ENCODE measurements around the gene PTPRE.

DNA sequence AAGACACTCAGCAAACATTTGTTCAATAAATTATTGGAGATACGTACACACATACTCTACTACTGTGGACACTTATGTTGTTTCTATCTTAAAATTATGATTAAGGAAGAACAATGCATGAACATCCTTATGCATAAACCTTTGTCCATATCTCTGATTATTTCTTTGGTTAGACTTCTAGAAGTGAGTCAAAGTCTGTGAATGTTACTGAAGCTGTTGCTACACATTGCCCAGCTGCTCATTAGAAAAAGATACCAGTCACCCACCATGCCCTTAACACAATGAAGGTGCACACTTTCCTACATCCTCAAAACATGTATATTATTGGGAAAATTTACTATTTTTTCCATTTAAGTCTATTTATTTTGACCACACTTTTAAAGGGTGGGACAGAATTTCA is 12.8 kb upstream of the PTPRE start:
- TF ChIP-seq CTCF (optimal IDR thresholded peaks at IDR 0.05 in 1 of 3, IDR thresholded peaks at IDR 0.05 in 1 of 3, conservative IDR thresholded peaks at IDR 0.05 in 1 of 3; ENCODE audit: extremely low read depth in 1 of 3, insufficient read depth in 2 of 3, low read length in 3 of 3) = no peak
- no peak for TF ChIP-seq EZH2 (IDR thresholded peaks at IDR 0.05; ENCODE audit: low read length)

All from keratinocyte (primary cell).